ENCODE data around the gene FMN1. TPM values are rescaled to one million over a fixed set of nuclear protein-coding genes. Genes with fewer than 3 reads are reported as not detected.
A peak's percentile ranks its signal among the peaks of the same experiment; 100 is the strongest.

The FMN1 gene
- total and polyA plus RNA-seq, 2 of the 13 experiments (the other 11 are each of a cell fraction or from before 2014, with no cell fraction given): 0.20 to 0.60 TPM

DNA sequence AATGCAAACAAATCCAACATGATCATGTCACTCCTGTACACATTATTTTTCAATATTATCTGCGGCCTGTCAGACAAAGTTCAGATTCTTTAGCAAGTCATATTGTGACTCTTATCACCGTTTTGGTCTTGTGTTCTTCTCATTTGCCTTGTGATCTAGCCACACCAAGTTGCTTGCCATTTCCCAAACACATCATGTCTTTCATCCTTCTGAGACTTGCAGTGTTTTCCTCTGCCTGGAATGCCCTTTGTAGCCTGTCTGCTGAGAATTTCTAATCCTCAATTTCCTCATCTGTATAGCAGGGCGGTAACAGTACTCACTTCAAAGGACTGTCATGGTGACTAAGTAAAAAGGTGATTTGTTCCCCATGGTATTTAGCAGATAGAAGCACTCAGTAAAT is 341.7 kb downstream of the FMN1 start (continued):
- TF ChIP-seq, protein P1, sequence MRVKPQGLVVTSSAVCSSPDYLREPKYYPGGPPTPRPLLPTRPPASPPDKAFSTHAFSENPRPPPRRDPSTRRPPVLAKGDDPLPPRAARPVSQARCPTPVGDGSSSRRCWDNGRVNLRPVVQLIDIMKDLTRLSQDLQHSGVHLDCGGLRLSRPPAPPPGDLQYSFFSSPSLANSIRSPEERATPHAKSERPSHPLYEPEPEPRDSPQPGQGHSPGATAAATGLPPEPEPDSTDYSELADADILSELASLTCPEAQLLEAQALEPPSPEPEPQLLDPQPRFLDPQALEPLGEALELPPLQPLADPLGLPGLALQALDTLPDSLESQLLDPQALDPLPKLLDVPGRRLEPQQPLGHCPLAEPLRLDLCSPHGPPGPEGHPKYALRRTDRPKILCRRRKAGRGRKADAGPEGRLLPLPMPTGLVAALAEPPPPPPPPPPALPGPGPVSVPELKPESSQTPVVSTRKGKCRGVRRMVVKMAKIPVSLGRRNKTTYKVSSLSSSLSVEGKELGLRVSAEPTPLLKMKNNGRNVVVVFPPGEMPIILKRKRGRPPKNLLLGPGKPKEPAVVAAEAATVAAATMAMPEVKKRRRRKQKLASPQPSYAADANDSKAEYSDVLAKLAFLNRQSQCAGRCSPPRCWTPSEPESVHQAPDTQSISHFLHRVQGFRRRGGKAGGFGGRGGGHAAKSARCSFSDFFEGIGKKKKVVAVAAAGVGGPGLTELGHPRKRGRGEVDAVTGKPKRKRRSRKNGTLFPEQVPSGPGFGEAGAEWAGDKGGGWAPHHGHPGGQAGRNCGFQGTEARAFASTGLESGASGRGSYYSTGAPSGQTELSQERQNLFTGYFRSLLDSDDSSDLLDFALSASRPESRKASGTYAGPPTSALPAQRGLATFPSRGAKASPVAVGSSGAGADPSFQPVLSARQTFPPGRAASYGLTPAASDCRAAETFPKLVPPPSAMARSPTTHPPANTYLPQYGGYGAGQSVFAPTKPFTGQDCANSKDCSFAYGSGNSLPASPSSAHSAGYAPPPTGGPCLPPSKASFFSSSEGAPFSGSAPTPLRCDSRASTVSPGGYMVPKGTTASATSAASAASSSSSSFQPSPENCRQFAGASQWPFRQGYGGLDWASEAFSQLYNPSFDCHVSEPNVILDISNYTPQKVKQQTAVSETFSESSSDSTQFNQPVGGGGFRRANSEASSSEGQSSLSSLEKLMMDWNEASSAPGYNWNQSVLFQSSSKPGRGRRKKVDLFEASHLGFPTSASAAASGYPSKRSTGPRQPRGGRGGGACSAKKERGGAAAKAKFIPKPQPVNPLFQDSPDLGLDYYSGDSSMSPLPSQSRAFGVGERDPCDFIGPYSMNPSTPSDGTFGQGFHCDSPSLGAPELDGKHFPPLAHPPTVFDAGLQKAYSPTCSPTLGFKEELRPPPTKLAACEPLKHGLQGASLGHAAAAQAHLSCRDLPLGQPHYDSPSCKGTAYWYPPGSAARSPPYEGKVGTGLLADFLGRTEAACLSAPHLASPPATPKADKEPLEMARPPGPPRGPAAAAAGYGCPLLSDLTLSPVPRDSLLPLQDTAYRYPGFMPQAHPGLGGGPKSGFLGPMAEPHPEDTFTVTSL (CRISPR knock-in tag; IDR thresholded peaks at IDR 0.05; ENCODE audit: borderline replicate concordance): no peak
- TF ChIP-seq ZNF354B (CRISPR knock-in tag; IDR thresholded peaks at IDR 0.05): no peak
- TF ChIP-seq SP5 (CRISPR knock-in tag; IDR thresholded peaks at IDR 0.05; ENCODE audit: borderline replicate concordance, low read depth): peak; percentile 33; the same call in 1 of the 2 replicates
- TF ChIP-seq, protein P2, sequence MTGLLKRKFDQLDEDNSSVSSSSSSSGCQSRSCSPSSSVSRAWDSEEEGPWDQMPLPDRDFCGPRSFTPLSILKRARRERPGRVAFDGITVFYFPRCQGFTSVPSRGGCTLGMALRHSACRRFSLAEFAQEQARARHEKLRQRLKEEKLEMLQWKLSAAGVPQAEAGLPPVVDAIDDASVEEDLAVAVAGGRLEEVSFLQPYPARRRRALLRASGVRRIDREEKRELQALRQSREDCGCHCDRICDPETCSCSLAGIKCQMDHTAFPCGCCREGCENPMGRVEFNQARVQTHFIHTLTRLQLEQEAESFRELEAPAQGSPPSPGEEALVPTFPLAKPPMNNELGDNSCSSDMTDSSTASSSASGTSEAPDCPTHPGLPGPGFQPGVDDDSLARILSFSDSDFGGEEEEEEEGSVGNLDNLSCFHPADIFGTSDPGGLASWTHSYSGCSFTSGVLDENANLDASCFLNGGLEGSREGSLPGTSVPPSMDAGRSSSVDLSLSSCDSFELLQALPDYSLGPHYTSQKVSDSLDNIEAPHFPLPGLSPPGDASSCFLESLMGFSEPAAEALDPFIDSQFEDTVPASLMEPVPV (CRISPR knock-in tag; IDR thresholded peaks at IDR 0.05): no peak
- TF ChIP-seq, protein P3, sequence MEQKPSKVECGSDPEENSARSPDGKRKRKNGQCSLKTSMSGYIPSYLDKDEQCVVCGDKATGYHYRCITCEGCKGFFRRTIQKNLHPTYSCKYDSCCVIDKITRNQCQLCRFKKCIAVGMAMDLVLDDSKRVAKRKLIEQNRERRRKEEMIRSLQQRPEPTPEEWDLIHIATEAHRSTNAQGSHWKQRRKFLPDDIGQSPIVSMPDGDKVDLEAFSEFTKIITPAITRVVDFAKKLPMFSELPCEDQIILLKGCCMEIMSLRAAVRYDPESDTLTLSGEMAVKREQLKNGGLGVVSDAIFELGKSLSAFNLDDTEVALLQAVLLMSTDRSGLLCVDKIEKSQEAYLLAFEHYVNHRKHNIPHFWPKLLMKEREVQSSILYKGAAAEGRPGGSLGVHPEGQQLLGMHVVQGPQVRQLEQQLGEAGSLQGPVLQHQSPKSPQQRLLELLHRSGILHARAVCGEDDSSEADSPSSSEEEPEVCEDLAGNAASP (CRISPR knock-in tag; IDR thresholded peaks at IDR 0.05; ENCODE audit: borderline replicate concordance): peak; percentile 43; the same call in 1 of the 2 replicates
- TF ChIP-seq CREM (IDR thresholded peaks at IDR 0.05): peak; percentile 73
- no peak for TF ChIP-seq CREM (CRISPR knock-in tag; IDR thresholded peaks at IDR 0.05)
- TF ChIP-seq ZNF598 (CRISPR knock-in tag; IDR thresholded peaks at IDR 0.05; ENCODE audit: borderline replicate concordance): no peak
- TF ChIP-seq, protein P4, sequence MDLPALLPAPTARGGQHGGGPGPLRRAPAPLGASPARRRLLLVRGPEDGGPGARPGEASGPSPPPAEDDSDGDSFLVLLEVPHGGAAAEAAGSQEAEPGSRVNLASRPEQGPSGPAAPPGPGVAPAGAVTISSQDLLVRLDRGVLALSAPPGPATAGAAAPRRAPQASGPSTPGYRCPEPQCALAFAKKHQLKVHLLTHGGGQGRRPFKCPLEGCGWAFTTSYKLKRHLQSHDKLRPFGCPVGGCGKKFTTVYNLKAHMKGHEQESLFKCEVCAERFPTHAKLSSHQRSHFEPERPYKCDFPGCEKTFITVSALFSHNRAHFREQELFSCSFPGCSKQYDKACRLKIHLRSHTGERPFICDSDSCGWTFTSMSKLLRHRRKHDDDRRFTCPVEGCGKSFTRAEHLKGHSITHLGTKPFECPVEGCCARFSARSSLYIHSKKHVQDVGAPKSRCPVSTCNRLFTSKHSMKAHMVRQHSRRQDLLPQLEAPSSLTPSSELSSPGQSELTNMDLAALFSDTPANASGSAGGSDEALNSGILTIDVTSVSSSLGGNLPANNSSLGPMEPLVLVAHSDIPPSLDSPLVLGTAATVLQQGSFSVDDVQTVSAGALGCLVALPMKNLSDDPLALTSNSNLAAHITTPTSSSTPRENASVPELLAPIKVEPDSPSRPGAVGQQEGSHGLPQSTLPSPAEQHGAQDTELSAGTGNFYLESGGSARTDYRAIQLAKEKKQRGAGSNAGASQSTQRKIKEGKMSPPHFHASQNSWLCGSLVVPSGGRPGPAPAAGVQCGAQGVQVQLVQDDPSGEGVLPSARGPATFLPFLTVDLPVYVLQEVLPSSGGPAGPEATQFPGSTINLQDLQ (CRISPR knock-in tag; IDR thresholded peaks at IDR 0.05): no peak
- TF ChIP-seq MTA1 (CRISPR knock-in tag; IDR thresholded peaks at IDR 0.05; ENCODE audit: borderline replicate concordance): no peak
- TF ChIP-seq ZNF7 (CRISPR knock-in tag; IDR thresholded peaks at IDR 0.05): no peak
- TF ChIP-seq TEAD2 (CRISPR knock-in tag; IDR thresholded peaks at IDR 0.05): no peak
- TF ChIP-seq ZNF101 (CRISPR knock-in tag; IDR thresholded peaks at IDR 0.05; ENCODE audit: borderline replicate concordance, low read depth): no peak
- no peak for TF ChIP-seq ZSCAN12 (CRISPR knock-in tag; IDR thresholded peaks at IDR 0.05)
- TF ChIP-seq ZNF317 (CRISPR knock-in tag; IDR thresholded peaks at IDR 0.05): no peak
- no peak for TF ChIP-seq FOXC1 (CRISPR knock-in tag; IDR thresholded peaks at IDR 0.05; ENCODE audit: borderline replicate concordance)
- TF ChIP-seq, protein P5, sequence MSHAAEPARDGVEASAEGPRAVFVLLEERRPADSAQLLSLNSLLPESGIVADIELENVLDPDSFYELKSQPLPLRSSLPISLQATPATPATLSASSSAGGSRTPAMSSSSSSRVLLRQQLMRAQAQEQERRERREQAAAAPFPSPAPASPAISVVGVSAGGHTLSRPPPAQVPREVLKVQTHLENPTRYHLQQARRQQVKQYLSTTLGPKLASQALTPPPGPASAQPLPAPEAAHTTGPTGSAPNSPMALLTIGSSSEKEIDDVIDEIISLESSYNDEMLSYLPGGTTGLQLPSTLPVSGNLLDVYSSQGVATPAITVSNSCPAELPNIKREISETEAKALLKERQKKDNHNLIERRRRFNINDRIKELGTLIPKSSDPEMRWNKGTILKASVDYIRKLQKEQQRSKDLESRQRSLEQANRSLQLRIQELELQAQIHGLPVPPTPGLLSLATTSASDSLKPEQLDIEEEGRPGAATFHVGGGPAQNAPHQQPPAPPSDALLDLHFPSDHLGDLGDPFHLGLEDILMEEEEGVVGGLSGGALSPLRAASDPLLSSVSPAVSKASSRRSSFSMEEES (CRISPR knock-in tag; IDR thresholded peaks at IDR 0.05): no peak

All from HepG2 (cell line).